GM18909 (cell line): ENCODE measurements around the gene BTBD17.

Experiments
- ATAC-seq: cut with Tn5 transposase; IDR thresholded peaks from one replicate; pipeline ENCODE4 v1.9.1; 2021; ENCODE audit warnings: mild to moderate bottlenecking; ENCODE audit not compliant: unreplicated experiment, poor library complexity

The BTBD17 gene

GRCh38 chr17:74389084-74389753 is 27.6 kb upstream of the BTBD17 start:
- no peak for ATAC-seq

- ATAC-seq, result no peak
Measured at GRCh38 chr17:74387365-74388218, 25.9 kb upstream of the BTBD17 start.

- no peak for ATAC-seq
Measured at GRCh38 chr17:74386386-74386785, 24.7 kb upstream of the BTBD17 start.

- no peak for ATAC-seq
Measured at GRCh38 chr17:74385201-74385600, 23.5 kb upstream of the BTBD17 start.

- no peak for ATAC-seq
Measured at GRCh38 chr17:74383141-74383540, 21.5 kb upstream of the BTBD17 start.

GRCh38 chr17:74380959-74381808 is 19.5 kb upstream of the BTBD17 start:
- ATAC-seq, result no peak

GRCh38 chr17:74380086-74380958 is 18.7 kb upstream of the BTBD17 start:
- no peak for ATAC-seq

GRCh38 chr17:74379495-74380085 is 17.9 kb upstream of the BTBD17 start:
- peak; percentile 65 for ATAC-seq

GRCh38 chr17:74374858-74375257 is 13.2 kb upstream of the BTBD17 start:
- ATAC-seq, result no peak

- no peak for ATAC-seq
Measured at GRCh38 chr17:74373838-74374606, 12.4 kb upstream of the BTBD17 start.

GRCh38 chr17:74372426-74372825 is 10.8 kb upstream of the BTBD17 start:
- ATAC-seq, result no peak

- ATAC-seq, result no peak
Measured at GRCh38 chr17:74371653-74372147, 10.0 kb upstream of the BTBD17 start.

- no peak for ATAC-seq
Measured at GRCh38 chr17:74369665-74370490, 8.2 kb upstream of the BTBD17 start.

- no peak for ATAC-seq
Measured at GRCh38 chr17:74369221-74369620, 7.6 kb upstream of the BTBD17 start.

- no peak for ATAC-seq
Measured at GRCh38 chr17:74368341-74369081, 6.8 kb upstream of the BTBD17 start.

- no peak for ATAC-seq
Measured at GRCh38 chr17:74367206-74367605, 5.5 kb upstream of the BTBD17 start, which contains the start of gene GPR142. Gene GPR142, plus strand, starts transcription at chr17:74367506. Its CDS starts 2,035 bp downstream, at chr17:74369541.
